ENCODE measurements around the gene FBN1.

The FBN1 gene

GRCh38 chr15:48514103-48514816 lies 131.2 kb downstream of the FBN1 start:
- DNase-seq (ENCODE audit: low read depth) = no peak

- no peak for DNase-seq (ENCODE audit: low read depth)
Measured at GRCh38 chr15:48510976-48511375, 134.5 kb downstream of the FBN1 start.

GRCh38 chr15:48507416-48508065 lies 138.0 kb downstream of the FBN1 start:
- DNase-seq (ENCODE audit: low read depth) = no peak

- no peak for DNase-seq (ENCODE audit: low read depth)
Measured at GRCh38 chr15:48505067-48505466, 140.4 kb downstream of the FBN1 start.

GRCh38 chr15:48501208-48501607 lies 144.3 kb downstream of the FBN1 start:
- no peak for DNase-seq (ENCODE audit: low read depth)

GRCh38 chr15:48500595-48500994 lies 144.9 kb downstream of the FBN1 start:
- DNase-seq (ENCODE audit: low read depth) = no peak

GRCh38 chr15:48499978-48500377 lies 145.5 kb downstream of the FBN1 start:
- no peak for DNase-seq (ENCODE audit: low read depth)

- DNase-seq (ENCODE audit: low read depth) = no peak
Measured at GRCh38 chr15:48498828-48499227, 146.7 kb downstream of the FBN1 start.

- DNase-seq (ENCODE audit: low read depth) = no peak
Measured at GRCh38 chr15:48494631-48495030, 150.9 kb downstream of the FBN1 start.

GRCh38 chr15:48493763-48494225 lies 151.7 kb downstream of the FBN1 start:
- no peak for DNase-seq (ENCODE audit: low read depth)

GRCh38 chr15:48493084-48493762 lies 152.3 kb downstream of the FBN1 start:
- no peak for DNase-seq (ENCODE audit: low read depth)

GRCh38 chr15:48486228-48486627 lies 159.3 kb downstream of the FBN1 start:
- no peak for DNase-seq (ENCODE audit: low read depth)

- DNase-seq (ENCODE audit: low read depth) = no peak
Measured at GRCh38 chr15:48481802-48482201, 163.7 kb downstream of the FBN1 start.

GRCh38 chr15:48479751-48480150 lies 165.8 kb downstream of the FBN1 start:
- DNase-seq (ENCODE audit: low read depth) = no peak

GRCh38 chr15:48478581-48478980 lies 166.9 kb downstream of the FBN1 start:
- DNase-seq (ENCODE audit: low read depth) = no peak

GRCh38 chr15:48477795-48478360 lies 167.6 kb downstream of the FBN1 start:
- DNase-seq (ENCODE audit: low read depth) = no peak

GRCh38 chr15:48475600-48476395 lies 169.7 kb downstream of the FBN1 start:
- DNase-seq (ENCODE audit: low read depth) = no peak

GRCh38 chr15:48473667-48474066 lies 171.8 kb downstream of the FBN1 start:
- DNase-seq (ENCODE audit: low read depth) = no peak

GRCh38 chr15:48472756-48473155 lies 172.8 kb downstream of the FBN1 start:
- DNase-seq (ENCODE audit: low read depth) = no peak

- no peak for DNase-seq (ENCODE audit: low read depth)
Measured at GRCh38 chr15:48471073-48471472, 174.4 kb downstream of the FBN1 start.

GRCh38 chr15:48470096-48470495 lies 175.4 kb downstream of the FBN1 start:
- DNase-seq (ENCODE audit: low read depth) = no peak

GRCh38 chr15:48469681-48470080 lies 175.8 kb downstream of the FBN1 start:
- no peak for DNase-seq (ENCODE audit: low read depth)
